ENCODE results near the gene NCKAP5. TPM values are rescaled to one million over a fixed set of nuclear protein-coding genes. Genes with fewer than 3 reads are reported as not detected.
A peak's percentile ranks its signal among the peaks of the same experiment; 100 is the strongest.

Gene NCKAP5
- total RNA-seq, 3 donors from 2014 or later = 1.9 to 6.3 (median 2.3) TPM

DNA sequence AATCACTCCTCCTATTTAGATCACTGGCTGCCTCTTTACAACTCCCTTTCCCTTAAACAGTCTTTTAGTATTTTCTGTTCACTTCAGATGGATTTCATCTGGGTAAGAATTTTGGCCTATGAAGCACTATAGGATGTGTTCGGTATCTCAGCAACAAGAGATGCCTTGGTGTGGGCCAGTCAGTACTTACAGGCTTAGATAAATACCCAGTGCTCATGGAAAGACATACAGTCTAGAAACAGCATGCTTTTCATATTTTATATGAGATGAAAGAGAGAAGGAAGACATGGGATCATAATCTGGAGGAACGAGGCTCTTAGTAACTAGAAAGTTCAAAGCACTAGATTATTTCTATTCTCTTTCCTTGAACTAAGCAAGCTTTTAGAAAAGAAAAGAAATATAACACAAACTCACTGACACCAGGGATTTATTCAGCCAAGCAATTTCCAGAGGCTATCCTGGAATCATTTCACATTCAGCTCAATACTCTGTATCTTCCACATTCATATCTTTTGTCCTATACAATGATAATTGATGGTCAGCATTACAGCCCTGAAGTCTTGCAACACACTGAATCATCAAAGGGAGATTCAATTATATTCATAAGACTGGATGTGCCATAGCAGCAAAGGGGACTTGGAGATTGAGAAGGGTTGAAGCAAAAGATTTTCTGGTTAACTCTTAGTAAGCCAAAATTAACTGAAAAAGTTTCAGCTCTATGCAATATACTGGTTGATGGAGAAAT lies 489.4 kb downstream of the NCKAP5 start:
- Histone ChIP-seq H3K36me3 (ENCODE audit: low read depth) (no peaks in the 10 kb centered on the region), H3K4me1 (ENCODE audit: low read depth) (no peaks in the 10 kb centered on the region), H3K4me3 (no peak overlapping the region), H3K9me3 (no peaks in the 10 kb centered on the region)
- intact Hi-C loops (cut with DNase I, micrococcal nuclease) = no loop called here
- no peak for ATAC-seq
- no peak for DNase-seq
- no peak for TF ChIP-seq CTCF (IDR thresholded peaks at IDR 0.05)

DNA sequence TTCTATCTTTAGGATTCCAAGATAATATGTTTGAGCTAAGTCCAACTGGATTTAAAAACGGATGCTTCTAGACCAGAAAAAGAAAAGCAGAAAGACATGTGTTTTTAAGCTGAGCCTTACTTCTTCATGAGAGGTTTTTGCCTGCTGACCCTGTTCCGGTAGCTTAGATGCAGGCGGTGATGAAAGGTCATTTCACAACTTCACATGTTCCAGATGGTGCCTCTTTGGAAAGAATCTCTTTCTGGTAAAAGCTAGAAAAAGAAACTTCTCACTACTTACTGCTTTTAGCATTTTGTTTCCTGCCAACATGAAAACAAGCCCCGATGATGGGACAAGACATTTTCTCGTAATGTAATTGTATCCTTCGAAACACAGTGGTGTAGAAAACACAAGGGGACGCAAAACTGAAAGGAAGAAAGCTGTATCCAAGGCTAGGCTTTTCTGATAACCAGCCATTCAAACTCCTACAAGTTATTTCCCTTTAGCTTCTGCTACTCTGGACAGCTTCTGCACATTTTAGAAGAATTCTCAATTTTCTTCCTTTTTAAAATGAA lies 490.9 kb downstream of the NCKAP5 start:
- no peak for TF ChIP-seq CTCF (IDR thresholded peaks at IDR 0.05)
- Histone ChIP-seq H3K9me3 (no peaks in the 10 kb centered on the region), H3K4me3 (no peak overlapping the region), H3K36me3 (ENCODE audit: low read depth) (no peaks in the 10 kb centered on the region), H3K4me1 (ENCODE audit: low read depth) (no peaks in the 10 kb centered on the region)
- intact Hi-C loops (cut with DNase I, micrococcal nuclease) = no loop called here
- ATAC-seq (no peak), DNase-seq (no peak)

DNA sequence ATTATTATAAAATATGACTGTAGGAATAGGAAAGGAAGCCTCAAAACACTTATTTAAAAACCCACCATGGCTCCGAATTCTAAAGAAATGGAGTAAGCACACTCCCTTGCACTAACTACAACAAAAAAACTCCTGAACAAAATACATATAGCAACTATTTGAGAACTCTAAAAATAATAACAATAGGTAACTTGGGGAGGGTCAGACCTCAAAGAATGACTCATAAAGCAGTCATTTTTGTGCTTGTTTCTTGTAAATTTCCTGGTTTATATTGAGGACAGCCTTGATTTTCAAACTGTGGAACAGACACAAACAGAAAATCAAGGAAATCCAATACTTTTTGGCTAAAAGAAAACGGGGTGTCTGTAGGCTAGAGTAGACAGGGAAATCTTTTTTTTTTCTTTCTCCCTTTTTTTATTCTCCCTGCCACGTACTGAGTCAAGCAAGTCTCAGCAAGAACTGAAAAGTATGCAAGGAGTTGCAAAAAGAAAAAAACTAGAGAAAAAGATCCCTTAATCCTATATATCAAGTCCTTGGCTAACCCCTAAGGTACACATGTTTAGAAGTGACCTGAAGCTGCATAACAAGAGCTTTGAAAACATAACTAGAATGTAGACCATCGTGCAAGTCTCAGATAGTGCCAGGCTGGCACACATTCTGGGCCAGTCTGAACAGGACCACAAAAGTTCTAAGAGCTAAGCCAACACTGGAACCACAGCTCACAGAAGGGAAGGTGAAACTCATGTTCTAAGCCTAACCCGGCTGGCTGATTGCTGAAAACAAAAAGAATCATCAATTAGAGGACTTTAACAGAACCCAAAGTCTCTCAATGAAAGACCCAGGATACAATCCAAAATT lies 495.2 kb downstream of the NCKAP5 start:
- ATAC-seq (no peak), DNase-seq (no peak)
- H3K4me3 ChIP-seq = no peak overlapping the region
- no peaks in the 10 kb centered on the region for H3K4me1 ChIP-seq (ENCODE audit: low read depth)
- TF ChIP-seq CTCF (IDR thresholded peaks at IDR 0.05) = no peak
- H3K36me3 ChIP-seq (ENCODE audit: low read depth) = no peaks in the 10 kb centered on the region
- intact Hi-C loops (cut with DNase I, micrococcal nuclease) = no loop called here
- H3K9me3 ChIP-seq = no peaks in the 10 kb centered on the region

- no peak for ATAC-seq
- H3K4me1 ChIP-seq (ENCODE audit: low read depth) = no peaks in the 10 kb centered on the region
- no peak for TF ChIP-seq CTCF (IDR thresholded peaks at IDR 0.05)
- intact Hi-C loops (cut with DNase I, micrococcal nuclease) = no loop called here
- no peaks in the 10 kb centered on the region for H3K36me3 ChIP-seq (ENCODE audit: low read depth)
- DNase-seq = peak in 1 of 3 donors; percentile 10
- no peak overlapping the region for H3K4me3 ChIP-seq
- no peaks in the 10 kb centered on the region for H3K9me3 ChIP-seq
These were observed 504.5 kb downstream of the NCKAP5 start for GRCh38 chr2:133063775-133064174.

DNA sequence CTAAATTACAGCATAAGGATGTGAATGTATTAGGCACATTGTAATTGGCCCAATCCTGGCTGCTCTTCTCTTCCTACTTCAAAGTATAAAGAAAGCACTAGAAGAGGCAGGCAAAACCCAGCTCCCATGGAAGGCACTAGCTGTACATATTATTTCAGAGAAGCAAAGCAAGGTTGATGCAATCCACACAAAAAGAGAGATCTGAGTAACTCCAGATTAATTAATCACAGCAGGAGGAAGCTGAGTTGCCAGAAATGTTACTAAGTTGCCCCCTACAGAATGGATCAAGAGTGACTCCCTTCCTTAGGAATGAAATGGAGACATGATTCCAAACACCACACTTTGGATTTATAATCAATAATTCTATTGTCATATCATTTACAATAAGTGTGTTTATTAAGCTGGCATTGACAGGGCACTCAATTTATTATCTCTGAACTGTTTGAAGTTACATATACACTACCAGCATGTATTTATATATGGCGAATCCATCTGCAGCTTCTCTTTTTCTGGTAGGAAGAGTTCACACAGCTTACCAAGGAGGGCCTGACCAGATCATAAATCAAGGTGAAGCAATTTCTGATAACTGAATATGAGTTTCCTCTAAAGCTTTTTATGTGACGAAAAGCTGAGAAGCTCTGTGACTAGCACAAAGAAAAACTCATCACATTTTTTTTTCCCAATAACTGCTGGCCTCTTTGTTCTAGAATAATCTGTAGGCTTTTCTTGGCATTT lies 505.2 kb downstream of the NCKAP5 start:
- Histone ChIP-seq H3K9me3 (no peaks in the 10 kb centered on the region), H3K36me3 (ENCODE audit: low read depth) (no peaks in the 10 kb centered on the region), H3K4me3 (no peak overlapping the region), H3K4me1 (ENCODE audit: low read depth) (no peaks in the 10 kb centered on the region)
- no peak for ATAC-seq
- intact Hi-C loops (cut with DNase I, micrococcal nuclease) = no loop called here
- no peak for TF ChIP-seq CTCF (IDR thresholded peaks at IDR 0.05)
- no peak for DNase-seq
